Heart right ventricle (tissue), 16 donors: ENCODE results near the gene SLC7A6OS. TPM values are rescaled to one million over a fixed set of nuclear protein-coding genes. Genes with fewer than 3 reads are reported as not detected.

Experiments used
- ATAC-seq, 8 donors: fragments of 200-7000 bp; cut with Tn5 transposase; one replicate each; pipeline ENCODE4 v1.9.1; 2020; ENCODE audit warnings: mild to moderate bottlenecking in 8 of 8, moderate library complexity in 8 of 8, moderate number of reproducible peaks in 1 of 8
- DNase-seq, 2 donors: peaks; one replicate each; pipeline ENCODE4 v3.0.0-alpha.2; 2020
- H3K27ac ChIP-seq, 10 donors: fragments of 200-600 bp; sonication (generic) in 2 of 10; one replicate each; pipeline versions ENCODE4 v1.5.0 to v1.8.0; 2020 to 2022; ENCODE audit warnings: mild to moderate bottlenecking in 3 of 10
- H3K27me3 ChIP-seq, 7 donors: fragments of 200-600 bp; one replicate each; pipeline ENCODE4 v1.8.0; 2021 to 2022; ENCODE audit warnings: mild to moderate bottlenecking in 2 of 7
- H3K36me3 ChIP-seq, 9 donors: fragments of 200-600 bp; sonication (generic) in 1 of 9; one replicate each; pipeline versions ENCODE4 v1.5.0 to v1.8.0; 2020 to 2022; ENCODE audit warnings: mild to moderate bottlenecking in 2 of 9
- H3K4me1 ChIP-seq, 9 donors: fragments of 200-600 bp; sonication (generic) in 1 of 9; one replicate each; pipeline versions ENCODE4 v1.5.0 to v1.8.0; 2020 to 2022; ENCODE audit warnings: mild to moderate bottlenecking in 4 of 9
- H3K4me3 ChIP-seq, 10 donors: fragments of 200-600 bp; sonication (generic) in 2 of 10; one replicate each; pipeline versions ENCODE4 v1.5.0 to v1.8.0; 2020 to 2022; ENCODE audit warnings: mild to moderate bottlenecking in 7 of 10, moderate library complexity in 2 of 10
- H3K9me3 ChIP-seq, 11 donors: fragments of 200-600 bp in 10 of 11; sonication (generic) in 2 of 11; one replicate each; pipeline versions ENCODE4 v1.5.0 to v1.8.0; 2013 to 2022; ENCODE audit warnings: mild to moderate bottlenecking in 2 of 11, control low read depth in 1 of 11, moderate library complexity in 1 of 11
- WGBS, 2 donors: extraction: QIAGEN DNeasy Blood & Tissue Kit; methylation state at CpG; one replicate each; pipeline ENCODE4 v1.1.7; 2013; ENCODE audit warnings: inconsistent platforms in 1 of 2; 5-methylcytosine and 5-hydroxymethylcytosine counted together
- intact Hi-C, 10 donors: fragments of 100-400 bp; cut with DNase I; formaldehyde crosslinking; loops; one replicate each; pipeline versions ENCODE4 v1.11.1 to v1.14.2; 2022
- polyA plus RNA-seq, 2 donors: library from polyadenylated mRNA; stranded (reverse); fragments of 200-250 nt; gene quantifications; one replicate each; pipeline ENCODE4 v1.2.3, GENCODE V29; 2013
- total RNA-seq, 10 donors: library from RNA; stranded (reverse); fragmentation: NEBNext Ultra II Directional in 3 of 10; extraction: Animal tissue kit (Norgen Biotek cat#: 25700) in 3 of 10; gene quantifications; one replicate each; pipeline versions ENCODE4 v1.2.1 to v1.2.4, GENCODE V29; 2021 to 2023
- TF ChIP-seq, protein P1 (sequence below), 9 donors: fragments of 200-600 bp; sonication (generic) in 2 of 9; IDR thresholded peaks; one replicate each; pipeline versions ENCODE4 v1.5.0 to v1.8.0; 2021 to 2022; ENCODE audit warnings: antibody characterized with exemption in 9 of 9, mild to moderate bottlenecking in 5 of 9, moderate library complexity in 1 of 9
- donor health status: Arrhythmogenic right ventricular cardiomyopathy.
- donor health status: ischemic (EF 13 %, LVEDD 7.1; RV severe dilation, severe dysfunction).
- donor health status: healthy with polysubstance abuse.
- donor health status: DM: no; HTN: yes; CAD: no.
- donor health status: DM: no; HTN: no; CAD: no.
- donor health status: ischemic (EF 25% LVEDD 6.9; RV normal size, moderate dysfunction).
- donor health status: ischemic (EF 25% LVEDD 5.7; RV mildly dilated, moderate dysfunction).
- donor health status: healthy.
- donor health status: DM: yes; HTN: yes; CAD: no.
- donor health status: Ischemic cardiomyopathy.
- donor health status: ischemic (EF 35%, LVEDD 5.7; RV mildly dilated, moderate dysfunction).
- donor health status: nonischemic (EF 11% LVEDD 7.7; RV severe dilation, severe dysfunction).
- donor health status: DM: yes; HTN: yes; CAD: no.
- donor health status: PGD.
- donor health status: ischemic (EF 29% LVEDD 5.4; RV normal size, mild dysfunction).
- donor health status: nonischemic (EF 23%, LVEDD 6.1; RV moderate dilation, normal function).

The SLC7A6OS gene
- total and polyA plus RNA-seq, 12 donors, result 7.3 to 14.4 (median 12.3) TPM

GRCh38 chr16:68328860-68329390 lies 18.2 kb upstream of the SLC7A6OS start:
- Histone ChIP-seq H3K9me3 (no peaks in the 10 kb centered on the region), H3K4me1 (peaks cover 0 to 30% (median 18%) of the 10 kb centered on the region in 9 donors), H3K36me3 (peaks cover 0 to 73% (median 8%) of the 10 kb centered on the region in 9 donors), H3K4me3 (no peak overlapping the region), H3K27me3 (no peaks in the 10 kb centered on the region), H3K27ac (no peak overlapping the region)
- TF ChIP-seq, protein P1, sequence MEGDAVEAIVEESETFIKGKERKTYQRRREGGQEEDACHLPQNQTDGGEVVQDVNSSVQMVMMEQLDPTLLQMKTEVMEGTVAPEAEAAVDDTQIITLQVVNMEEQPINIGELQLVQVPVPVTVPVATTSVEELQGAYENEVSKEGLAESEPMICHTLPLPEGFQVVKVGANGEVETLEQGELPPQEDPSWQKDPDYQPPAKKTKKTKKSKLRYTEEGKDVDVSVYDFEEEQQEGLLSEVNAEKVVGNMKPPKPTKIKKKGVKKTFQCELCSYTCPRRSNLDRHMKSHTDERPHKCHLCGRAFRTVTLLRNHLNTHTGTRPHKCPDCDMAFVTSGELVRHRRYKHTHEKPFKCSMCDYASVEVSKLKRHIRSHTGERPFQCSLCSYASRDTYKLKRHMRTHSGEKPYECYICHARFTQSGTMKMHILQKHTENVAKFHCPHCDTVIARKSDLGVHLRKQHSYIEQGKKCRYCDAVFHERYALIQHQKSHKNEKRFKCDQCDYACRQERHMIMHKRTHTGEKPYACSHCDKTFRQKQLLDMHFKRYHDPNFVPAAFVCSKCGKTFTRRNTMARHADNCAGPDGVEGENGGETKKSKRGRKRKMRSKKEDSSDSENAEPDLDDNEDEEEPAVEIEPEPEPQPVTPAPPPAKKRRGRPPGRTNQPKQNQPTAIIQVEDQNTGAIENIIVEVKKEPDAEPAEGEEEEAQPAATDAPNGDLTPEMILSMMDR (IDR thresholded peaks at IDR 0.05), result peak in 2 of 9 donors; percentile 4 to 49
- DNase-seq (no peak), ATAC-seq (no peak)
- intact Hi-C loops, result loop anchor here (1.0 to 5.0 kb wide), 8 partner anchors 66 to 90 kb away; partner anchors contain the start of gene SLC7A6 (in 1 of the 10)
- 37 to 40% methylated on average over 3 of the region's 3 CpGs for WGBS, 2 donors

DNA sequence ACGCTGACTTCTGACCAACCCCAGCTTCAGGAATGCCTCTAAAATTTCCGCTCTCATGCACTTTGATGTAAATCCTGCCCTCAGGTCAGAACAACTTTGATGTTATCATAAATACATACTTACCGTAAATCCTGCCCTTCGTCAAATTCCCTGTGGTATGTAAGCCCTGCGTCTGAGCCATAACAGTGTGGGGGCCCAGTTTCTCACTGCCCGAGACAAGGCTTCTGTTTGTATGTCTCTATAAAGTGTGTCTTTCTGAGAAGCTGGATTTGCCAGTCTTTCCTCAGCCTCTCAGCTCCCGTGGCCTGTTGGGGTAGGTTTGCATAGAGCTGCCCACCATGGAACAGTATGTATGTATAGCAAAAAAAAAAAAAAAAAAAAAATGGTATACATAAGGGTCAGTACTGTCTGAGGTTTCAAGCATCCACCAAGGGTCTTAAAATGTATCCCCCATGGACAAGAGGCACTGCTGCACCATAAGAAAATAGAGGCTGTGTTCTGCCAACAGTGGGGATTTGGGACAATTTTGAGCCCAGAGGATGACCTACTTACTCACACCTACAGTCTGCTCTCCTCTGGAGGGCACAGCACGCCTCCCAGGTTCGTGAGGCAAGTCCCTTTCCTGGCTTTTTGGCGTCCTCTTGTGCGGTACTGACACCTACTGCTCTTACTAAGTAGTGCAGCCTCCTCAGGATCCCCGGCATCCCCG lies 17.6 kb upstream of the SLC7A6OS start:
- Histone ChIP-seq H3K9me3 (no peaks in the 10 kb centered on the region), H3K4me1 (peaks cover 0 to 29% (median 18%) of the 10 kb centered on the region in 9 donors), H3K36me3 (peaks cover 0 to 78% (median 8%) of the 10 kb centered on the region in 9 donors), H3K27ac (no peak overlapping the region), H3K27me3 (no peaks in the 10 kb centered on the region), H3K4me3 (no peak overlapping the region)
- DNase-seq, result peak; percentile 64 to 72
- TF ChIP-seq, protein P1 (IDR thresholded peaks at IDR 0.05), result peak; percentile 80 to 96 (median 93)
- peak; percentile 85 to 95 (median 90) for ATAC-seq
- WGBS, 2 donors, result 35 to 40% methylated on average over 13 of the region's 13 CpGs
- intact Hi-C loops, result loop anchor here (1.0 to 5.0 kb wide), 8 partner anchors 65 to 89 kb away; partner anchors contain the start of gene SLC7A6 (in 1 of the 10)

DNA sequence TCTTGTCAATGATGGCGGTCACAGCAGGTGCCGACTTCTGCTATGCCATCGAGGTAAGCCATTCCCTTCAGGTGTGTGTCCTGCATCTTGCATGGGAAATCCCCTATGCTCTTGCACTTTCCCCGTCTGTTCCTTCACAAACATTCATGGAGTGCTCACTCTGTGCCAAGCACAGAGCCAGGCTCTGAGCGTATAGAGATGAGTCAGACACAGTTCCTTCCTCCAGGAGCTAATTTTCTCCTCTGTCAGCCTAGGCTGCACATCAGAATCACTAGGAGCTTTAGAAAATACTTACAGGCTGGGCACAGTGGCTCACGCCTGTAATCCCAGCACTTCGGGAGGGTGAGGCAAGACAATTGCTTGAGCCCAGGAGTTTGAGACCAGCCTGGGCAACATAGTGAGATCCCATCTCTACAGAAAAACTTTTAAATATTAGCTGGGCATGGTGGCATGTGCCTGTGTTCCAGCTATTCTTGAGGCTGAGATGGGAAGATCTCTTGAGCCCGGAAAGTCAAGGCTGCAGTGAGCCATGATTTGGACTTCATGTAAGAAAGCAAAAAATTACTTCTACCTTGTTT lies 14.1 kb upstream of the SLC7A6OS start:
- DNase-seq (no peak), ATAC-seq (no peak)
- intact Hi-C loops, result loop anchor here in 5 of 10 donors (5.0 kb wide), 2 partner anchors 63 to 83 kb away; partner anchors contain the start of gene SLC7A6 (in 1 of the 5)
- Histone ChIP-seq H3K9me3 (no peaks in the 10 kb centered on the region), H3K27me3 (no peaks in the 10 kb centered on the region), H3K36me3 (peaks cover 0 to 88% (median 19%) of the 10 kb centered on the region in 9 donors), H3K27ac (no peak overlapping the region), H3K4me3 (no peak overlapping the region), H3K4me1 (peaks cover 0 to 8% (median 0%) of the 10 kb centered on the region in 9 donors)
- 90 to 92% methylated on average over 8 of the region's 8 CpGs for WGBS, 2 donors
- TF ChIP-seq, protein P1 (IDR thresholded peaks at IDR 0.05), result no peak

- Histone ChIP-seq H3K9me3 (no peaks in the 10 kb centered on the region), H3K27me3 (no peaks in the 10 kb centered on the region), H3K4me3 (no peak overlapping the region), H3K4me1 (peaks cover 0 to 8% (median 0%) of the 10 kb centered on the region in 9 donors), H3K27ac (no peak overlapping the region), H3K36me3 (peaks cover 0 to 88% (median 23%) of the 10 kb centered on the region in 9 donors)
- DNase-seq (no peak), ATAC-seq (no peak)
- WGBS, 2 donors, result 92 to 93% methylated on average over 5 of the region's 5 CpGs
- TF ChIP-seq, protein P1 (IDR thresholded peaks at IDR 0.05), result no peak
- intact Hi-C loops, result no loop called here
These were observed 13.6 kb upstream of the SLC7A6OS start for GRCh38 chr16:68324336-68324735.
